Hematopoietic multipotent progenitor cell treated with erythropoietin and hydrocortisone succinate and interleukin-3 and kit ligand, for 6 days (in vitro differentiated cells): ENCODE data around the gene OSBPL10.

Experiments used
- DNase-seq: peaks from one replicate; pipeline ENCODE4 v3.0.0-alpha.2; 2015

Gene OSBPL10

DNA sequence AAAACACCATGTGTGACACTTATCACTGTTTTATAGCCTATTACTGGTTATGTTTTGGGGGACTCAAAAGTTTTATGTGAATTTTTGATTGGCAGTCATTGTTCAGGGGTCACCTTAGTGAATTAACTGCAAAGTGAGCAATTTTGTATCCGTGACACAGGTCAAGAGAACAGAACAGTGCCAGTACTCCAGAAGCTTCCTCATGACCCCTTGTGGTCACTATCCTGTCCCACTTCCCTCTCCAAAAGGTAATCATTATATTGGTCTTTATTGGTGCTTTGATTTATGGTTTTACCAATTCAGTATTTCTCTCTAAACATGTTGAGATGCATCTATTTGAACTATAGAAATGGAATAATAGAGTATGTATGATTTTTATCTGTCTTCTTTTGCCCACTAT is 341.2 kb downstream of the OSBPL10 start:
- no peak for DNase-seq

GRCh38 chr3:31636694-31637442 is 344.2 kb downstream of the OSBPL10 start:
- no peak for DNase-seq

DNA sequence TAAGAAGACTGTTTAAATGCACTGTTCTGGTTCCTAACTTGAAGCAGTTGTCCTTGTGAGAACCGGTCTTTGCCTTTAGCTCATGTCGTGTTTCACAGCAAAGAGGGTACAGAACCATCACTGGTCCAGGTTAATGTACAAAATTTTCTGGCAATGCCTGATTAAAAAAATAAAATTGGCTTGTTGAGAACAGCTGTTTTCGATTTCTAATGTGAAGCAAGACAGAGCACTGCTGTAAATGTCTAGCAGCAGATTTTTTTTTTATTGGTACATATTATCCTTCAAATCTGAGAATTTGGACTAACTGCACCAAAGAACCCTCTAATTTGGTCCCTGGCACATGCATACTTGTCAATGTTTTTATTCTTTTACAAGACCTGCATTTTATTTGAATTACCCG is 345.0 kb downstream of the OSBPL10 start:
- no peak for DNase-seq

GRCh38 chr3:31635545-31635944 is 345.5 kb downstream of the OSBPL10 start:
- no peak for DNase-seq

GRCh38 chr3:31634476-31634875 is 346.6 kb downstream of the OSBPL10 start:
- DNase-seq: no peak

- DNase-seq: peak; percentile 32
Observed at GRCh38 chr3:31629054-31629453, 352.0 kb downstream of the OSBPL10 start.

GRCh38 chr3:31625358-31625757 is 355.7 kb downstream of the OSBPL10 start:
- no peak for DNase-seq

DNA sequence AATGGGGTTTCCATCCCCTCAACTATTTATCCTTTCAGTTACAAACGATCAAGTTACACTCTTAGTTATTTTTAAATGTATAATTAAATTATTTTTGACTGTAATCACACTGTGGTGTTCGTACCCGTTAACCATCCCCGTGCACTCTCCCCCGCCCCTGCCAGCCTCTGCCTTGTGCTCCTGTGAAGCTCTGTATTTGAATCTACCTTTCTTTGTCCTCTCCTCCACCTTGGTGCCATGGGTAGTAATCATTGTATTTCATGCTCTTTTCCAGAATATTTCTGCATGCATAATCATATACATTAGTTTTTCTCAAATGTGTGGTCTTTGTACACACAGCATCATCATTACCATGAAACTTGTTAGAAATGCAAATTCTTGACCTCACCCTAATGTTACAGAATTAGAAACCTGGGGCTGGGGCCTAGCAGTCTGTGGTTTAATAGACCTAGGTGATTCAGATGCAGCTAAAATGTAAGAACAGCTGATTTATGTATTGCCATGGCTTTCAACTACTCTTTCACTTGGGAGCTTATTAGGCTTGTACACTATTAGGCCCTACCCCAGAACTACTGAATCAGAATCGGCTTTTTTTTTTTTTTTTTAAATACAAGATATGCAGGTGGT is 356.9 kb downstream of the OSBPL10 start:
- DNase-seq: no peak

DNA sequence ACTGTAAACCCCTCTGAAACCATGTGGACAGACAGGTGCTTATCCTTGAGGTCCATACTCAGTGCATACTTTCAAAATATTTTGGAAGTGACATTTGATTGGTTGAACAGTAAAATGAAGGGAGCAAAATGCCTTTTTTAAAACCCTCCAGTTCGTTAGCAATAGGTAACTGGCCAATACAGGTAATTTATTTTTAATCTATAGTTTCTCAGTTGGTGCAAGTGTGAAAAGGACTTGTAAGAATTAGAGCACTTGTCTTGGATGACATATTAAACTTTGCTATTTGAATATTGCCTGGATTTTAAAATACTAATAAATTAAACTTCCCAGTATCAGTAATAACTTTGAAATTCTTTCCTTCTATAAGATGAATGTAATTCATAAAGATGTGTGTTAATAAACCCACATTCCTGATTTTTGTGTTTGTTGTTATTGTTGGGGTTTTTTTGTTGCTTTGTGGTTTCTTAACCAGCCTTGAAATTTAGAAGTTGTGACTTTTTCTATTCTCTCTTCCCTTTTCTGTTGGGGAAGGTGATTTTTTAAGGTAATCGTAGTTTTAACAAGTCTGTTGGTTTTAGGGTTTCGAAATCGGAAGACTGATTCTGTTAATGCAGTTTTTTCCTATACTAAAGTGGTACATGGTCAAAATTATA is 358.3 kb downstream of the OSBPL10 start:
- no peak for DNase-seq

DNA sequence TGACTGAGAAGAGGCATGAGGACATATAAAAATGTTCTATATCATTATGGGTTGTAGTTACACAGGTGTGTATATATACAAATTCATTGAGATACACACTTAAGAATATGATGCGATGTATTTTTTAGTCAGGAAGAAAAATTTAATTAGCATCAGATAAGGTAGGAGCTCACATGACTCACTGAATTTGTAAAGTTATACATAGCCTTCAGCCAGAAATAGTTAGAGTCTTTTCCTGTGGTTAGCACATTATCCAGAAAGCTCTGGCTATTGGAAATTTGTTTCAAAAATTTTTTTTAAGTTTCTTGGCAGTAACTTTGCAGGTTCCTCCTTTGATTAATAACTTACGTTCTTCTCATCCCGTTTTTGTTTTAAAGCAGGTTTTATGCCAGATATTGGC is 359.7 kb downstream of the OSBPL10 start:
- DNase-seq: peak; percentile 29

GRCh38 chr3:31620656-31621055 is 360.4 kb downstream of the OSBPL10 start:
- DNase-seq: no peak

GRCh38 chr3:31616711-31617110 is 364.4 kb downstream of the OSBPL10 start:
- no peak for DNase-seq

DNA sequence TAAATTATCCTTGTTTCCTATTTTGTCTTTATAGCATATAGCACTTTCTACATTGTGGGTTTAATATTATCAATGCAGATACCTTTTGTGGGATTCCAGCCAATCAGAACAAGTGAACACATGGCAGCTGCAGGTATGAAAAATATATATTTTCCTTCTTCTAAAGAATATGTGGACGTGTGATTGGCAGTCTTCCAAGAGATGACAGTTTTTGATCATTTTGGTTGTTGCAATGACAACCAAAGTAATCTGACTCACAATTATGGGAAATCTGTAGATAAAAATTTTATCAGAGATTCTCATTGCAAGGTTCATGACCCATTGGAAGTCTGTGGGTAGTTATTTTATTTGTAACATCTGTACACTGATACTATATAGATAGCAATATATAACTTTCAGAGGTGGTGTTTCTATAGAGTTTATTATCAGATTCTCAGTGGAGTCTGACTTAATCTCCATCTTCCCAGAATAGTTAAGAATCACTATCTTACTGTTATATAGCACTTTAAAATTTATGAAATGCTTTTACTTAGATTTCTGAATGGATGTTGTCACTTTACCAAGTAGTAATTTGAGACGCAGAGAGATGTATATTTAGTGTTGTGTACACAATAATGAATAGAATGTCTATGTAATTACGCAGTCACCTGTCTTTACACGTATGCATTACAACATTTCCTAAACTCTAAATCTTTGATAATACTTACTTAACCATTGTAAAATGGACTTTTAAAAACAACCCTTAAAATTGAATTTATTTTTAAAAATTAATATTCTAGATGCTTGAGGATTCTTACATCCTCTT is 365.8 kb downstream of the OSBPL10 start:
- DNase-seq: peak; percentile 37

DNA sequence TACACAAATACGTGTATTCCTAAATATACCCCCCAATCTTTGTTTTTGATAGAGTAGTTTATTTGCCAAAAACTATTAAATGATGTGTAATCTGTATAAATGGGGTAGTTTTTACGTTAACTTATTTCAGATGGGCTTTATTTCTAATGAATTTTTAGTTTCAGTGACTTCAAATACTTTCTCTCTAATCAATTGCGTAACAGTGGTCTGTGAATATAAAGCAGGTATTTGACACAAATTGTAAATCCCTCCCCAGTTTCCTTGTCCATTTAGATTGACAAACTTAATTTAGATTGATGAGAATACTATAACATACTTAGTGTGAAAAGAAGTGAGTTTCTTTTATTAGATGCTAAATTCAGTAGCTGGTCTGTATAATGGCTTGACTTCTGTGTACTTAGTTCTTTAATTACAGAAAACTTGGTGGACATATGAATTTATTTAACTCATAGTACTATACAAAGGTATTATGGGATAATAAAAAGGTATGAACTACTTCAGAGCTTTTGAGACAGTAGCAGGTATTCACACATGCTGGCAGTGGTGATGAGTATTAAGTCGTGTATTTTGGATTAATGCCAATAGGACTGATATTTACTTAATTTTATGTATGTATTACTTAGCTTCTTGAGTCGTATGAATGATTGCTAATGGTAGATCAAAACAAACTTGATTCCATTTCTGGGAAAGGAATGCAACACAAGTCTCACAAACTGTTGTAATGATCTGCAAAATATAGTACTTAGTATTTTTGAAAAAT is 366.7 kb downstream of the OSBPL10 start:
- peak; percentile 17 for DNase-seq

DNA sequence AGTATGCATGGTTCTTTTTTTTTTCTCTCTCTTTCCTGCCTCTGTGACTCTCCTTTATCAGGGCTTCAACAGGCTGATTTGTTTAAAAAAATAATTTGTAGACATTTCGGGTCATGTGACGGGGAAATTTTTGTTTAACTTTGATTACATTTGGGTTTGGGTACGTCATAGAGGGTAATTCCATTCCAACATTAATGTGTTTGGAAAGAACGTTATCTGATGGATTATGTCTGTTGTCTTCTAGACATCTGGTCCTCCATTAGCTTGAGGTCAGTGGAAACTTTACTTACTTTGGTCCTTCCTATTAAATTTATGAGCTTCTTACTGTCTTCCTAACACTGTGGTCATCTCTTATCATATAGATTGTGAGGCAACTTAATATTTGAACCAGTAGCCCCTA is 367.4 kb downstream of the OSBPL10 start:
- no peak for DNase-seq

- no peak for DNase-seq
Observed at GRCh38 chr3:31613177-31613576, 367.9 kb downstream of the OSBPL10 start.
